Spleen (tissue), 11 donors: ENCODE results near the gene ACOT6. TPM values are rescaled to one million over a fixed set of nuclear protein-coding genes. Genes with fewer than 3 reads are reported as not detected.

Experiments used
- DNase-seq: peaks from one replicate; pipeline ENCODE4 v3.0.0-alpha.2; 2020
- H3K27ac ChIP-seq, 8 donors: fragments of 200-600 bp; sonication (generic) in 7 of 8; 1 replicate in 4 of 8; 2 replicates in 4 of 8; pipeline versions ENCODE4 v1.5.0 to v1.8.0; 2016 to 2021; ENCODE audit warnings: inconsistent platforms in 4 of 8, mild to moderate bottlenecking in 4 of 8, moderate library complexity in 1 of 8
- H3K27me3 ChIP-seq, 7 donors: fragments of 200-600 bp; sonication (generic) in 6 of 7; replicated peaks in 1 of 7; 1 replicate in 4 of 7; 2 replicates in 3 of 7; pipeline versions ENCODE4 v1.5.0 to v1.8.0; 2016 to 2021; ENCODE audit warnings: inconsistent platforms in 3 of 7, mild to moderate bottlenecking in 1 of 7
- H3K36me3 ChIP-seq, 6 donors: fragments of 200-600 bp; sonication (generic) in 5 of 6; 1 replicate in 4 of 6; 2 replicates in 2 of 6; pipeline versions ENCODE4 v1.5.0 to v1.8.0; 2016 to 2021; ENCODE audit warnings: inconsistent platforms in 2 of 6
- H3K4me1 ChIP-seq, 6 donors: fragments of 200-600 bp; sonication (generic) in 5 of 6; 1 replicate in 3 of 6; 2 replicates in 3 of 6; pipeline versions ENCODE4 v1.5.0 to v1.8.0; 2016 to 2021; ENCODE audit warnings: inconsistent platforms in 3 of 6
- H3K4me3 ChIP-seq, 8 donors: fragments of 200-600 bp; sonication (generic) in 7 of 8; 1 replicate in 4 of 8; 2 replicates in 4 of 8; pipeline versions ENCODE4 v1.5.0 to v1.8.0; 2016 to 2021; ENCODE audit warnings: inconsistent platforms in 4 of 8, mild to moderate bottlenecking in 4 of 8, moderate library complexity in 2 of 8
- H3K9me3 ChIP-seq, 8 donors: fragments of 200-600 bp; sonication (generic) in 7 of 8; 1 replicate in 4 of 8; 2 replicates in 4 of 8; pipeline versions ENCODE4 v1.5.0 to v1.8.0; 2016 to 2021; ENCODE audit warnings: inconsistent platforms in 4 of 8
- POLR2A ChIP-seq, 3 donors: fragments of 450-650 bp; IDR thresholded peaks; one replicate each; pipeline ENCODE4 v1.5.1; 2017; ENCODE audit warnings: antibody characterized with exemption in 3 of 3, mild to moderate bottlenecking in 1 of 3
- POLR2AphosphoS5 ChIP-seq, 3 donors: sonication (generic); formaldehyde crosslinking; IDR thresholded peaks; one replicate each; pipeline ENCODE4 v1.5.1; 2017; ENCODE audit warnings: antibody characterized with exemption in 3 of 3
- WGBS, 5 donors: extraction: QIAGEN DNeasy Blood & Tissue Kit in 3 of 5; methylation state at CpG; one replicate each; pipeline versions ENCODE4 v1.1.5 to v1.1.7; 2013 to 2018; 5-methylcytosine and 5-hydroxymethylcytosine counted together
- intact Hi-C: fragments of 100-400 bp; cut with DNase I; formaldehyde crosslinking; loops from one replicate; pipeline ENCODE4 v1.15.0; 2023; ENCODE audit warnings: low total_unique reads
- polyA plus RNA-seq, 3 donors: library from polyadenylated mRNA; stranded (reverse); fragments of 200-250 nt; gene quantifications; one replicate each; pipeline ENCODE4 v1.2.1, GENCODE V29; 2013
- total RNA-seq, 7 donors: library from RNA; depleted of rRNA in 3 of 7; stranded (reverse); fragments of >200 nt in 3 of 7; fragmentation: NEBNext Ultra II Directional in 4 of 7; extraction: Animal tissue kit (Norgen Biotek cat#: 25700) in 4 of 7; gene quantifications; one replicate each; pipeline versions ENCODE4 v1.1.0 to v1.2.1, GENCODE V29; 2016 to 2021
- TF ChIP-seq, protein P1 (sequence below), 11 experiments: fragments of 200-600 bp in 7 of 11; fragments of 450-650 bp in 4 of 11; sonication (generic) in 4 of 11; IDR thresholded peaks in 8 of 11; conservative IDR thresholded peaks in 3 of 11; 1 replicate in 7 of 11; 2 replicates in 4 of 11; pipeline versions ENCODE4 v1.4.0 to v1.8.0; 2016 to 2021; ENCODE audit warnings: antibody characterized with exemption in 11 of 11, inconsistent platforms in 4 of 11, mild to moderate bottlenecking in 1 of 11
- donor health status: healthy with polysubstance abuse.
- donor health status: DM: no; HTN: no; CAD: no; lungs with moderate emphysema.
- donor health status: DM: no; HTN: no; CAD: no.
- donor health status: Bipolar disorder and iron deficiency.
- donor health status: healthy.
- donor health status: DM: no; HTN: no; CAD: no.
- donor health status: DM: yes; HTN: yes; CAD: no.

Gene ACOT6
- total and polyA plus RNA-seq, 10 donors, result not detected

DNA sequence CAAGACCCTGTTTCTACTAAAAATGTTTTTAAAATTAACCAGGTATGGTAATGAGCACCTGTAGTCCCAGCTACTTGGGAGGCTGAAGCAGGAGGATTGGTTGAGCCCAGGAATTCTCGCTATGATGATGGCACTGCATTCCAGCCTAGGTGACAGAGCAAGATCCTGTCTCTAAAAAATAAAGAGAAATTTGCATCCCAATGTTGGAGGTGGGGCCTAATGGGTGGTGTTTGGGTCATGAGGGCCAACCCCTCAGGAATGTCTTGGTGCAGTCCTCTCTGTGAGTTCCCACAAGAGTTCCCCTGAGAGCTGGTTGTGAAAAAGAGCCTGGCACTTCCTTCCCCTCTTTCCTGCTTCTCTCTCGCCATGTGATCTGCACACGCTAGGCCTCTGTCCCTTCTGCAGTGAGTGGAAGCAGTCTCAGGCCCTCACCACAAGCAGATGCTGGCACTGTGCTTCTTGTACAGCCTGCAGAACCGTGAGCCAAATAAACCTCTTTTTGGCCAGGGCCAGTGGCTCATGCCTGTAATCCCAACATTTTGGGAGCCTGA, 11.3 kb downstream of the ACOT6 start:
- no peaks in the 10 kb centered on the region for H3K36me3 ChIP-seq
- no peaks in the 10 kb centered on the region for H3K4me1 ChIP-seq
- no peak overlapping the region for H3K27ac ChIP-seq
- H3K27me3 ChIP-seq, result no peaks in the 10 kb centered on the region
- 69 to 83% (median 77%) methylated on average over 4 of the region's 4 CpGs for WGBS, 5 donors
- TF ChIP-seq POLR2A (IDR thresholded peaks at IDR 0.05) (no peak), POLR2AphosphoS5 (IDR thresholded peaks at IDR 0.05) (no peak)
- TF ChIP-seq, protein P1, sequence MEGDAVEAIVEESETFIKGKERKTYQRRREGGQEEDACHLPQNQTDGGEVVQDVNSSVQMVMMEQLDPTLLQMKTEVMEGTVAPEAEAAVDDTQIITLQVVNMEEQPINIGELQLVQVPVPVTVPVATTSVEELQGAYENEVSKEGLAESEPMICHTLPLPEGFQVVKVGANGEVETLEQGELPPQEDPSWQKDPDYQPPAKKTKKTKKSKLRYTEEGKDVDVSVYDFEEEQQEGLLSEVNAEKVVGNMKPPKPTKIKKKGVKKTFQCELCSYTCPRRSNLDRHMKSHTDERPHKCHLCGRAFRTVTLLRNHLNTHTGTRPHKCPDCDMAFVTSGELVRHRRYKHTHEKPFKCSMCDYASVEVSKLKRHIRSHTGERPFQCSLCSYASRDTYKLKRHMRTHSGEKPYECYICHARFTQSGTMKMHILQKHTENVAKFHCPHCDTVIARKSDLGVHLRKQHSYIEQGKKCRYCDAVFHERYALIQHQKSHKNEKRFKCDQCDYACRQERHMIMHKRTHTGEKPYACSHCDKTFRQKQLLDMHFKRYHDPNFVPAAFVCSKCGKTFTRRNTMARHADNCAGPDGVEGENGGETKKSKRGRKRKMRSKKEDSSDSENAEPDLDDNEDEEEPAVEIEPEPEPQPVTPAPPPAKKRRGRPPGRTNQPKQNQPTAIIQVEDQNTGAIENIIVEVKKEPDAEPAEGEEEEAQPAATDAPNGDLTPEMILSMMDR (IDR thresholded peaks at IDR 0.05 in 8 of 11, conservative IDR thresholded peaks at IDR 0.05 in 3 of 11), result no peak
- DNase-seq, result no peak
- H3K9me3 ChIP-seq, result no peaks in the 10 kb centered on the region
- intact Hi-C loops, result no loop called here
- no peak overlapping the region for H3K4me3 ChIP-seq

DNA sequence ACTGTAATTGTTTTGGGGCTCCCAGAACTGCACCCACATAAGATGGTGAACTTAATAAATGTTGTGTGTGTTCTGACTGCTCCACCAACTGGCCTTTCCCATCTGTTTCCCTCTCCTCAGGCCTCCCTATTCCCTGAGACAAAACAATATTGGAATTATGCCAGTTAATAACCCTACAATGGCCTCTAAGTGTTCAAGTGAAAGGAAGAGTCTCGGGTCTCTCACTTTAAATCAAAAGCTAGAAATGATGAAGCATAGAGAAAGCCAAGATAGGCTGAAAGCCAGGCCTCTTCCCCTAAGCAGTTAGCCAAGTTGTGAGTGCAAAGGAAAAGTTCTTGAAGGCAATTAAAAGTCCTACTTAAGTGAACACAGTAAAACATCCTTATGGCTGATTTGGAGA, 13.4 kb downstream of the ACOT6 start:
- TF ChIP-seq, protein P1 (IDR thresholded peaks at IDR 0.05 in 8 of 11, conservative IDR thresholded peaks at IDR 0.05 in 3 of 11), result no peak
- TF ChIP-seq POLR2AphosphoS5 (IDR thresholded peaks at IDR 0.05) (no peak), POLR2A (IDR thresholded peaks at IDR 0.05) (no peak)
- H3K27me3 ChIP-seq, result no peaks in the 10 kb centered on the region
- no peaks in the 10 kb centered on the region for H3K36me3 ChIP-seq
- WGBS, 5 donors, result 35 to 67% (median 65%) methylated on average over 1 of the region's 1 CpG
- intact Hi-C loops, result no loop called here
- DNase-seq, result no peak
- no peak overlapping the region for H3K27ac ChIP-seq
- H3K4me3 ChIP-seq, result no peak overlapping the region
- H3K9me3 ChIP-seq, result no peaks in the 10 kb centered on the region
- H3K4me1 ChIP-seq, result no peaks in the 10 kb centered on the region

DNA sequence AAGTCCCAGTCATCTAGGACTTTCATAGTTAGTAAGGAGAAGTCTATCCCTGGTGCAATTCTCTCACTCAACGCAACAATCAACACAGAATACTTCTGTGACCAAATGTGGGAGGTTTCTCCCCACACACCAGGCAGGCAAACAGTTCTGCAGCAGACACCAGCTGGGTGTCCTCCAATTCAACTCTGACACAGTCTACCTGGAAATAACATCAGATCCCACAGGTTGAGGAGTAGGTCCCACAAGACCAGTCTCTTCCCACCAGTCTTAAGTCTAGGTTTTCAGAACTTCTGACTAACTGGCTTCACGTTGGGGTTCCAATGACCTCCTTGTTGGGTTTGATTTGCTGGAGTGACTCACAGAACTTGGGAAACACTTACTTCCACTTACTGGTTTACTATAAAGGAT, 14.8 kb downstream of the ACOT6 start:
- no peak overlapping the region for H3K27ac ChIP-seq
- 51 to 79% (median 68%) methylated on average over 2 of the region's 2 CpGs for WGBS, 5 donors
- no peaks in the 10 kb centered on the region for H3K36me3 ChIP-seq
- H3K4me1 ChIP-seq, result no peaks in the 10 kb centered on the region
- H3K4me3 ChIP-seq, result no peak overlapping the region
- no peaks in the 10 kb centered on the region for H3K9me3 ChIP-seq
- intact Hi-C loops, result no loop called here
- H3K27me3 ChIP-seq, result no peaks in the 10 kb centered on the region
- DNase-seq, result no peak
- TF ChIP-seq, protein P1 (IDR thresholded peaks at IDR 0.05 in 8 of 11, conservative IDR thresholded peaks at IDR 0.05 in 3 of 11), result no peak
- TF ChIP-seq POLR2A (IDR thresholded peaks at IDR 0.05) (no peak), POLR2AphosphoS5 (IDR thresholded peaks at IDR 0.05) (no peak)

GRCh38 chr14:73630009-73630780, 17.9 kb downstream of the ACOT6 start:
- DNase-seq, result no peak
- no peaks in the 10 kb centered on the region for H3K9me3 ChIP-seq
- peaks cover 0 to 20% (median 18%) of the 10 kb centered on the region in 6 donors for H3K4me1 ChIP-seq
- no peak overlapping the region for H3K27ac ChIP-seq
- 87 to 93% (median 89%) methylated on average over 10 of the region's 10 CpGs for WGBS, 5 donors
- peaks cover 0 to 13% (median 0%) of the 10 kb centered on the region in 7 donors for H3K27me3 ChIP-seq
- no peak overlapping the region for H3K4me3 ChIP-seq
- TF ChIP-seq, protein P1 (IDR thresholded peaks at IDR 0.05 in 8 of 11, conservative IDR thresholded peaks at IDR 0.05 in 3 of 11), result no peak
- intact Hi-C loops, result no loop called here
- H3K36me3 ChIP-seq, result no peaks in the 10 kb centered on the region
